PC-9 (cell line): Measurements from ENCODE around the gene SPPL3. TPM values are rescaled to one million over a fixed set of nuclear protein-coding genes. Genes with fewer than 3 reads are reported as not detected.

Experiments used
- BruUV-seq: library from RNA; stranded (reverse); fragments of 400-500 nt; replicated peaks from 2 replicates; lab custom pipeline; 2021; lab: Mats Ljungman, UMichigan
- CTCF ChIA-PET: fragments of 300-600 bp; sonication (Branson Sonifier 250); formaldehyde crosslinking; loops from one replicate; lab custom pipeline; 2022; ENCODE audit warnings: antibody characterized with exemption; lab: Charles Lee
- POLR2A ChIA-PET: fragments of 300-600 bp; sonication (Branson Sonifier 250); formaldehyde crosslinking; loops from one replicate; lab custom pipeline; 2022; ENCODE audit warnings: antibody characterized with exemption; ENCODE audit not compliant: unreplicated experiment; lab: Charles Lee
- DNase-seq, 2 experiments: peaks; one replicate each; pipeline versions ENCODE4 v3.0.0 to v3.0.0-alpha.2; 2015 to 2022; ENCODE audit warnings: mixed read lengths in 1 of 2
- H2AFZ ChIP-seq: fragments of 200-600 bp; sonication (generic); 2 replicates; pipeline ENCODE4 v1.8.1; 2017; ENCODE audit warnings: antibody characterized with exemption
- H3F3A ChIP-seq: fragments of 200-600 bp; sonication (generic); 2 replicates; pipeline ENCODE4 v1.8.1; 2017; ENCODE audit warnings: antibody characterized with exemption, mild to moderate bottlenecking, low read depth; ENCODE audit not compliant: insufficient read depth
- H3K27ac ChIP-seq: fragments of 200-600 bp; sonication (generic); 2 replicates; pipeline ENCODE4 v1.6.1; 2016; ENCODE audit warnings: mixed run types
- H3K27me3 ChIP-seq: fragments of 200-600 bp; sonication (generic); 2 replicates; pipeline ENCODE4 v1.6.1; 2016; ENCODE audit warnings: low read depth, mixed run types; ENCODE audit not compliant: insufficient read depth
- H3K36me3 ChIP-seq: fragments of 200-600 bp; sonication (generic); 2 replicates; pipeline ENCODE4 v1.6.1; 2016; ENCODE audit warnings: low read depth, mixed run types
- H3K4me1 ChIP-seq: fragments of 200-600 bp; sonication (generic); replicated peaks from 2 replicates; pipeline ENCODE4 v1.6.1; 2016; ENCODE audit warnings: mixed run types; ENCODE audit not compliant: insufficient read depth
- H3K4me2 ChIP-seq: fragments of 200-600 bp; sonication (generic); 2 replicates; pipeline ENCODE4 v1.6.1; 2017; ENCODE audit warnings: mixed run types
- H3K4me3 ChIP-seq: fragments of 200-600 bp; sonication (generic); 2 replicates; pipeline ENCODE4 v1.6.1; 2016; ENCODE audit warnings: mixed run types
- H3K79me2 ChIP-seq: fragments of 200-600 bp; sonication (generic); 2 replicates; pipeline ENCODE4 v1.6.1; 2017; ENCODE audit warnings: low read depth, mixed run types
- H3K9me2 ChIP-seq: fragments of 200-600 bp; sonication (generic); 2 replicates; pipeline ENCODE4 v1.8.1; 2017; ENCODE audit warnings: mild to moderate bottlenecking; ENCODE audit not compliant: insufficient read depth
- H3K9me3 ChIP-seq: fragments of 200-600 bp; sonication (generic); 2 replicates; pipeline ENCODE4 v1.8.1; 2016; ENCODE audit warnings: low read depth; ENCODE audit not compliant: insufficient read depth
- H4K20me1 ChIP-seq: fragments of 200-600 bp; sonication (generic); 2 replicates; pipeline ENCODE4 v1.8.1; 2017; ENCODE audit not compliant: insufficient read depth
- EZH2 ChIP-seq: fragments of 200-600 bp; sonication (generic); IDR thresholded peaks from 2 replicates; pipeline ENCODE4 v1.8.0; 2017; ENCODE audit warnings: antibody characterized with exemption, low read depth
- intact Hi-C: fragments of 100-400 bp; cut with micrococcal nuclease; formaldehyde crosslinking; loops from one replicate; pipeline ENCODE4 v1.10.0; 2022; ENCODE audit not compliant: unreplicated experiment
- total RNA-seq: library from RNA; stranded (reverse); gene quantifications from 2 replicates; pipeline ENCODE4 v1.2.3, GENCODE V29; 2021
- TF ChIP-seq, protein P1 (sequence below): fragments of 200-600 bp; sonication (generic); conservative IDR thresholded peaks from 2 replicates; pipeline ENCODE4 v1.6.1; 2017; ENCODE audit warnings: mixed run types, antibody characterized with exemption, mild to moderate bottlenecking, moderate library complexity

The SPPL3 gene
- total RNA-seq, 1 experiment from 2014 or later: 44.7 TPM

- Histone ChIP-seq H3F3A (peaks cover 3% of the 10 kb centered on the region; the same call in 1 of the 2 replicates), H4K20me1 (peaks cover 13% of the 10 kb centered on the region), H2AFZ (no peak overlapping the region), H3K36me3 (no peaks in the 10 kb centered on the region), H3K4me2 (no peak overlapping the region), H3K27me3 (no peaks in the 10 kb centered on the region), H3K4me1 (no peaks in the 10 kb centered on the region), H3K9me2 (no peaks in the 10 kb centered on the region), H3K9me3 (no peaks in the 10 kb centered on the region), H3K79me2 (peaks cover 24% of the 10 kb centered on the region), H3K4me3 (no peak overlapping the region), H3K27ac (no peak overlapping the region)
- BruUV-seq: no TSS peak
- ChIA-PET POLR2A (interaction anchor here (0.6 kb wide), 1 partner anchor 265 kb away, joined by 12 read pairs; no protein-coding TSS in a partner anchor), CTCF (no interaction called here)
- TF ChIP-seq, protein P1, sequence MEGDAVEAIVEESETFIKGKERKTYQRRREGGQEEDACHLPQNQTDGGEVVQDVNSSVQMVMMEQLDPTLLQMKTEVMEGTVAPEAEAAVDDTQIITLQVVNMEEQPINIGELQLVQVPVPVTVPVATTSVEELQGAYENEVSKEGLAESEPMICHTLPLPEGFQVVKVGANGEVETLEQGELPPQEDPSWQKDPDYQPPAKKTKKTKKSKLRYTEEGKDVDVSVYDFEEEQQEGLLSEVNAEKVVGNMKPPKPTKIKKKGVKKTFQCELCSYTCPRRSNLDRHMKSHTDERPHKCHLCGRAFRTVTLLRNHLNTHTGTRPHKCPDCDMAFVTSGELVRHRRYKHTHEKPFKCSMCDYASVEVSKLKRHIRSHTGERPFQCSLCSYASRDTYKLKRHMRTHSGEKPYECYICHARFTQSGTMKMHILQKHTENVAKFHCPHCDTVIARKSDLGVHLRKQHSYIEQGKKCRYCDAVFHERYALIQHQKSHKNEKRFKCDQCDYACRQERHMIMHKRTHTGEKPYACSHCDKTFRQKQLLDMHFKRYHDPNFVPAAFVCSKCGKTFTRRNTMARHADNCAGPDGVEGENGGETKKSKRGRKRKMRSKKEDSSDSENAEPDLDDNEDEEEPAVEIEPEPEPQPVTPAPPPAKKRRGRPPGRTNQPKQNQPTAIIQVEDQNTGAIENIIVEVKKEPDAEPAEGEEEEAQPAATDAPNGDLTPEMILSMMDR: no peak
- no peak for TF ChIP-seq EZH2
- intact Hi-C loops: no loop called here
- no peak for DNase-seq
Measured at GRCh38 chr12:120816363-120816762, 87.8 kb downstream of the SPPL3 start.

DNA sequence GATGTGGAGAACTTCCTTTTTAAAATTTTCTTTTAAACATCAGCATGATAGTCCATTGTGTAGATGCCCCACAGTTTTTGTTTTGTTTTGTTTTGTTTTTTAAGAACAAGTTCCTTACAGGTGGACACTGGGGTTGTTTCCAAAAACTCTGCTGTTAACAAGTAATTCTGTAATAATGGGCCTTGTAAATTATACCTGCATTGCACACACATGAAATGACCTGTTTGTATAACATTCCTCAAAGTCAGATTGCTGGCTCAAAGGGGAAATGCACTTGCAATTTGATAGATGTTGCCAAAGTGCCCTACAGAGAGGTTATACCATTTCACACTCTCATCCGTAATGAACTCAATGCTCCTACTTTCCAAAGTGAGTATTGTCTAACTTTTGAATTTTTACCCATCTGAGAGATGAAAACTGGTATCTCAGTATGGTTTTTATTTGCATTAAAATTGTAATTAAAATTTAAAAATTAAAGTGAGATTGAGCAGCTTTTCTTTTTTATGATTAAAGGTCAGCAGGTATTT is 89.2 kb downstream of the SPPL3 start:
- POLR2A ChIA-PET: no interaction called here
- TF ChIP-seq, protein P1: no peak
- TF ChIP-seq EZH2: no peak
- BruUV-seq: no TSS peak

DNA sequence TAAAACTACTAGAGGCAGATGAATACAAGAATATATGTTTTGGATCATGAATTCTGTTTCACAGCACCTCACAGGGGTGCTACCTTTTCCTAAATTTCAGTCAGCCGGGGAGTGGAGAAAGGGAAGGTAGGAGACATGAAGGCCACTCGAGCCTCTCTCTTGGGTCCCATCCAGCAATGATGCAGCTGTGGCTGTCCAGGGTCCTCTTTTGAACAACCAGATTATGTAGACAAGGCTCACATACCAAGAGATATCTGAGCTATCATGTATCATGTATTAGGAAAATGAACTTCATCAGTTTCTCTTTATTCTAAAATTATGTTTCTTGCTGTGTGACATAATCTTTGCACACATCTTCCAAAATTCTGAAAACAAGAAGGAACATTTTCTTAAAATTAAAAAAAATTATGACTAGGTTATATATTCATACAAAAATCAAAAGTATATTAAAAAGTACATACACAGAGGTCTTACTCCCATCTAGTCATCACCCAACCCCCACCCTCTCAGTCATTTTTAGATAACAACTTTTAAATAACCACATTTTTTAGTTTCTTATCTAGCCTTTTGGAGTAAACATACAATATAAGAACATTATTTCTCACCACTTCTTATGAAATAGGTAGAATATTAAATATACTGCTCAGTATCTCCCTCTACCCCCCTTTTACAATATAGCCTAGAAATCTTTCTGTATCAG is 89.8 kb downstream of the SPPL3 start:
- intact Hi-C loops: no loop called here

More for the DNA sequence above, 89.2 kb downstream of the SPPL3 start:
- peaks cover 3% of the 10 kb centered on the region; the same call in 1 of the 2 replicates for H3F3A ChIP-seq
- no peaks in the 10 kb centered on the region for H3K9me3 ChIP-seq
- no peak overlapping the region for H3K4me2 ChIP-seq
- intact Hi-C loops: no loop called here
- no peaks in the 10 kb centered on the region for H3K9me2 ChIP-seq
- no peaks in the 10 kb centered on the region for H3K4me1 ChIP-seq
- peaks cover 19% of the 10 kb centered on the region for H3K79me2 ChIP-seq
- no peak overlapping the region for H3K27ac ChIP-seq
- CTCF ChIA-PET: no interaction called here
- no peaks in the 10 kb centered on the region for H3K36me3 ChIP-seq
- no peaks in the 10 kb centered on the region for H3K27me3 ChIP-seq
- H2AFZ ChIP-seq: no peak overlapping the region
- peaks cover 13% of the 10 kb centered on the region for H4K20me1 ChIP-seq
- H3K4me3 ChIP-seq: no peak overlapping the region
- no peak for DNase-seq

More for the DNA sequence above, 89.8 kb downstream of the SPPL3 start:
- H2AFZ ChIP-seq: no peak overlapping the region
- H3K79me2 ChIP-seq: peaks cover 13% of the 10 kb centered on the region
- H3K4me2 ChIP-seq: no peak overlapping the region
- H3K9me2 ChIP-seq: no peaks in the 10 kb centered on the region
- ChIA-PET CTCF (no interaction called here), POLR2A (no interaction called here)
- no peak for DNase-seq
- BruUV-seq: no TSS peak
- no peaks in the 10 kb centered on the region; the same call in 1 of the 2 replicates for H3K36me3 ChIP-seq
- H3K4me3 ChIP-seq: no peak overlapping the region
- H4K20me1 ChIP-seq: peaks cover 13% of the 10 kb centered on the region
- H3F3A ChIP-seq: peaks cover 2% of the 10 kb centered on the region; the same call in 1 of the 2 replicates
- no peaks in the 10 kb centered on the region for H3K27me3 ChIP-seq
- no peak for TF ChIP-seq EZH2
- TF ChIP-seq, protein P1: no peak
- no peak overlapping the region for H3K27ac ChIP-seq
- no peaks in the 10 kb centered on the region for H3K9me3 ChIP-seq
- no peaks in the 10 kb centered on the region for H3K4me1 ChIP-seq
